SHP77 (cell line): Measurements from ENCODE around the gene DBP.
A peak's percentile ranks its signal among the peaks of the same experiment; 100 is the strongest.

Experiments
- DNase-seq, 2 experiments: peaks; one replicate each; lab custom pipeline; 2025; lab: John Stamatoyannopoulos, UW

DBP gene

DNA sequence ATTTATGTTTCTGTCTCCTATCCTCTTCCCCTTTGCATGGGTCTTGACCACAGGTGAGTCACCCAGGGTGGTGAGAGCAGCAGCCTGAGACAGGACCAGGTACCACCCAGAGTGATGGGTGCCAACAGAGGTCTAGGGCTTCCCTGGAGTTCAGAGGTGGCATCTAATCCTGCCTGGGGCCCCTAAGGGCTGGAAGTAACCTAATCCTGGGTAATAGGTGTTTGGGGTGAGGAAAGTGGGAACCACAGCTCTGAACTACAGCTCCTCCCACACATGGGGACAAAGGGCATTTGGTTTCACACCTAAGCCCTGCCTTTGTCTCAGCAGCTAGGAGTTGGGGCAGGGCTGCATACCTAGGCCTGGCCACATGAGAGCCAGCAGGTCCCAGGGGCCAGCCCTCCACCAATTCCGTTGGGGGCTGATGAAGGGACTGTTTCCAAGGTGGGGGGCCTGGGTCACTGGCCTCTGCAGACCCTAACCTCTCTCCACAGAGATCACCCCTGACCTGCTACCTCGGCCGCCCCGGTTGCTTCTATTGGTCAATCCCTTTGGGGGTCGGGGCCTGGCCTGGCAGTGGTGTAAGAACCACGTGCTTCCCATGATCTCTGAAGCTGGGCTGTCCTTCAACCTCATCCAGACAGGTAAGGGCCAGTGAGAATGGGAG lies 9.8 kb downstream of the DBP start:
- DNase-seq: no peak

DNA sequence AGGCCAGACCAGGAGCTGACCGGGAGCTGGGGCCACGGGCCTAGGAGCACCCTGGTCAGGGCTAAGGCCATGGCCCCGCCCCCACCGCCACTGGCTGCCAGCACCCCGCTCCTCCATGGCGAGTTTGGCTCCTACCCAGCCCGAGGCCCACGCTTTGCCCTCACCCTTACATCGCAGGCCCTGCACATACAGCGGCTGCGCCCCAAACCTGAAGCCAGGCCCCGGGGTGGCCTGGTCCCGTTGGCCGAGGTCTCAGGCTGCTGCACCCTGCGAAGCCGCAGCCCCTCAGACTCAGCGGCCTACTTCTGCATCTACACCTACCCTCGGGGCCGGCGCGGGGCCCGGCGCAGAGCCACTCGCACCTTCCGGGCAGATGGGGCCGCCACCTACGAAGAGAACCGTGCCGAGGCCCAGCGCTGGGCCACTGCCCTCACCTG lies 11.3 kb downstream of the DBP start:
- DNase-seq: no peak

DNA sequence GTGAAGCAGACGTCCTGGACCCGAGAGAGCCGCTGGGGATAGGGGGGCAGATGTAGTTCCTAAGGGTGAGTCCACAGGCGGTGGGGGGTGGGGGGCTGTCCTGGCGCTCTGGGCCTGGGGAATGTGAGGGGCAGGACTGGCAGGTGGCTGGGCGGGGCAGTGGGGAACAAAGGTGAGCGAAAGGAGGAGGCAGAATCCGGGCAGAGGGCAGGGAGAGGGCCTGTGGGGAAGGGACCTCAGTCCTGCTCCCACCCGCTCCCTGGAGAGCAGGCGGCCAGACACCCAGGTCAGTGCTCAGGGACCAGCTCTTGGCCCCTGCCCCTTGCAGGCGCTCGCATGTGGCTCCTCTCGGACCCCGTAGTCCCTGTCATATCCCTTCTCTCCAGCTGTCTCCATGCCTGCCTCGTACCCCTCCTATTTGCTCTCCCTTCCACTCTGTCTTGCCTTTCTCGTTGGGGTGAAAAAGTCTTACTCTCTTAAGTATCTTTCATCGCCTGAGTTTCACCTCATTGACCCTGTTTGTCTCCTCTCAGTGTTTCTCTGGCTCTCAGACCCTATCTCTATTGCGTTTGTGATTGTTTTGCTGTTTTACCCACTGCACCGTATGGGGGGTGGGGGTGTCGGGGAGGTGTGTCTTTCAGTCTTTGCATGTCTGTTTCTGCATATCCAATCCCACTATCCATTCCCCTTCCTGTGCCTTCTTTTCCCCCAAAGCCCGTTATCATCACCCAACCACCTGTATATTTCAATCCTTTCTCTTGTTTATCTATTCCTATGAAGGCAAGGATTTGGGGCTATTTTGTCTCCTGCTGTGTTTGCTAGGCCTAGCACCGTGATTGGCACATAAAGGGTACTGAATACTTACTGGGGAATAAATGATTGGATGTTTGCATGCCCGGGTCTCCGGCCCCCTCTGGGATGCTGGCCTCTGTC lies 12.1 kb downstream of the DBP start:
- no peak for DNase-seq

DNA sequence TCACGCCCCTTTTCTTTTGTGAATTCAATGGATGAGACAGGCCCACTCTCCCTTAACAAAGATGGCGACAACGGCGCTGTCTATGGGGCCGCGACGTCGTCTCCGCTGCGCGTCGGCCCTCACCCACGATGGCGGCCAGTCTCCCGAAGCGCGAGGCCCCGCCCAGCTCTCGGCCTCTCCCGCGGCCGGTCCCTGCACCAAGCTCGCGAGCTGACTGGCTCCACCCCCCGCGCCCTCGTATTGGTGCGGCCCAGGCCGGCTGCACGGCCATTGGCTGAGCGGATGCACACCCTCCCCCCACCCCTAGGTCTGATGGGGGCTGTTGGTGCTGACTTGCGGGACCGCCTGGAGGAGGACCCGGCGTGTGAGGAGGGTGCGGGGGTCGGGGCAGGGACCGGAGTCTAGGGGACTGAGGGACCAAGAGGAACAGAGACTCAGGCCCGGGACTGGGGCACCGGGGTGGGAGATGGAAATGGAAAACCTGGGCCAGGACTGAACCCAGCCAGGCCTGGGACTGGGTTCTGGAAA lies 13.0 kb downstream of the DBP start:
- peak; percentile 94 to 99 for DNase-seq

DNA sequence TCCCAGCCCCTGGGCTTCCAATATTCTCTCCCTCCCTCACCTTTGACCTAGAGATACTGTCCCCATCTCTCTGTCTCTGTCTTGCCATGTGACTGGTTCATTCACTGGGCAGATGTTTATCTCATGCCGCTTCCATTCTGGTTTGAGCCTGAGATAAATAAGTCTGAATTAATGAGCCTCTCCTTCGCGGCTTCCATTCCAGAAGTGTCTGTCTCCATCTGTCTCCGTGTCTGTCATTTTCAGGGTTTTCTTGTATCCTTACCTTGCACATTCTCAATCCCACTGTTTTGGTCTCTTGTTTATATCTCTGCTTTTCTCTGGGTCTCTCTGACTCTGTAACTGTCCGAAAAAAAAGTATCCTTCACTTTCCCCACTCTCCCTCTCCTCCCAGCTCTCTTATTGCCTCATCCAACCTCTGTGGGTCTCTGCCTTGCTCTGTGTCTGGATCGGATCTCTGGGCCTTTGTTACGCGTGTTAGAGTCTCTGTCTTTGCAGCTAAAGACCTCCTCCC lies 13.6 kb downstream of the DBP start:
- DNase-seq: no peak

DNA sequence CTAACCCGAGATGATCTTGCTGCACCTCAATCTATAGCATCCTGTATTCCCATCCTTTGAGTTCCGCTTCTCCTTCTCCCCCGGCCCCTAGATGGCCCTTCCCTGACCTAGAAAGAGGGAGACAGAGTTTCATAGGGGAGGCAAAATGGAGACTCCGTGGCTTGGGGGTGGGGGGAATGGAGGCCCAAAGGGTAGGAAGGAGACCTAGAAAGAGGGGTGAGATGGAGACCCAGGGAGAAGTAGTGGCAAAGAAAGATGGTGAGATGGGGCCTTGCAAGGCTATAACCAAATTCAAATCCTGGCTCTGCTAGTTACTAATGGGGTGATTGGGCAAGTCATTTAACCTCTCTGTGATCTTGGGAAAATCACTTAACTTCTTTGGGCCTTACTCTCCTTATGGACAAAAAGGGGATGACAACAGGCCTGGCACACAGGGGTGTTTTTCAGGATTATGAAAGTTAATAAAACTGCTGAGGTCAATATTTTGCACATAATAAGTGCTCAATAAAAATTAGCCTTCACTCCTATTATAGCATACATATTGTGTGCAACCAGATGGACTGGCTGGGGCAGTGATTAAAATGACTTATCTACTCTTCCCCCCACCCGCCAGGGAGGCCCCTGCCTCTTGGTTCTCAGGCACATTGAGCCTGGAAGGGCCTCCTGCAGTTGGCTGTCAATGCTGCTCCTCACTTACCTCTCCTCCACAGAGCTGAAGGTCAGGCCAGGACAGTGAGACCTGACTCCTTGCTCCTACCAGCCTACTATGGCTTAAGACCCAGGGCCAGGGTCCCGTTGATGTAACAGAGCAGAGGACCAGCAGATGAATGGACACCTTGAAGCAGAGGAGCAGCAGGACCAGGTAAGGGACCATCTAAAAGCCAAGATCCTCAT lies 17.2 kb downstream of the DBP start:
- no peak for DNase-seq

DNA sequence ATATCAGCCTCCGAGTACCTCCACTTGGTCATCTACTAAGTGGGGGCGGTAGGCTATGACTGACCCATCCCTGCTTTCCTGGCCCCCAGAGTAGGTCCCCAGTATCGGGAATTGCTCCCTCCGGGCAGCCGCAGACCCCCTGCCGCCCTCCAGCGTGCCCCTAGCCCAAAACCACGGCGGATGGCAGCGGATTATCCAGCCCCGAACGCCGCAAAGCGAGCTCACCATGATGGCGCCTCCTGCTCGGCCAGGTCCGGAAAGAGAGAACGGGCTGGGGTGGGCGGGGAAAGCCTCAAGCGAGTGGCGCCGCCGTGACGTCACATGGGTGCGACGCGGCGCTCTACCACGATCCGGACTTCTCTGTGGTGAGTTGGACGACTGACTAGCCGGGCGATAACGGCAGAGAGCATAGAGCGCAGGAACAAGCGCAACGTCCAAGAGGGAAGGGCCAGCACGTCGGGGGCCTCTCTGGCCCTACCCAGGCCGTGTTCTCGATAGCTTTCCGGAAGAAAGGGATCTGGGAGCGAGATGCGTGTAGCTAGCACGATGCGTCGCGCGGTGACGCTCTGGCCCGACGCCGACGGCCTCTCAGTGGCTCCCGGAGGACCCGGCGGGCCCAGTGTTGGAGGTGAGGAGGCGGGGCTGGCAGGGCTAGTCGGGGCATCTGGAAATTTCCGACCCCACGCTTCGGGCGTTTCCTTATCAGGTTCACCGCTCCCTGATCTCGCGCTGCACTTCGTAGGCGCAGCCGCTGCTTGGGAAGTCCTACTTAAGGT lies 18.1 kb downstream of the DBP start, which contains the start of the genes RPL18 and SPHK2:
Gene RPL18 (minus strand): TSS at position 263 of the 776 bp plus-strand sequence. CDS start 35 bp downstream, at position 228.
Gene SPHK2 (plus strand): TSS at position 591 of the 776 bp plus-strand sequence. CDS start 1,009 bp downstream, outside the sequence.
- peak; percentile 96 to 97 for DNase-seq

DNA sequence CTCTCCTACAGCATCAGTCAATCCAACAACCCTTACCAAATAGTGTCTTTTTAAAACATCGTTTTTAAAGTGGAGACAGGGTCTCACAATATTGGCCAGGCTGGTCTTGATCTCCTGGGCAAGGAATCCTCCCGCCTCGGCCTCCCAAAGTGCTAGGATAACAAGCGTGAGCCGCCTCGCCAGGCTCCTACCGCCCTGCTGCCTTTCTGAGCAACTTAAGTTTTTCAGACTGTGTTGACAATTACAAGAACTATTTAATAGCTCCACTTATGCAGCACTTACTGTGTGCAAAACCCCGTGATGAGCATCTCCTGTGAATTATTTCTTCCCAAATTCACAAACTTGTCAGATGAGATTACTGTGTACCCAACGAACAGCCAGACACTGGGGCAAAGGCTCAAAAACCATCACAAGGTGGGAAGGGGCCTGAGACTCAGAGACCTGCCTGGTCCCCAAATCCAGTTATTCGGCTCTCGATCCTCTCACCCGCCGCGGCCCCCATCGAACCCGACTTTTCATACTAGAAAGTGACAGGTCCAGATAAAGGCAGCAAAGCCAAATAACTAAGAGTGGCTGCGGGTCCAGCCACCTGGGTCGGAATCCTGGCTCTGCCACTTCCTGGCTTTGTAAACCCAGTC lies 18.8 kb downstream of the DBP start:
- DNase-seq: no peak

DNA sequence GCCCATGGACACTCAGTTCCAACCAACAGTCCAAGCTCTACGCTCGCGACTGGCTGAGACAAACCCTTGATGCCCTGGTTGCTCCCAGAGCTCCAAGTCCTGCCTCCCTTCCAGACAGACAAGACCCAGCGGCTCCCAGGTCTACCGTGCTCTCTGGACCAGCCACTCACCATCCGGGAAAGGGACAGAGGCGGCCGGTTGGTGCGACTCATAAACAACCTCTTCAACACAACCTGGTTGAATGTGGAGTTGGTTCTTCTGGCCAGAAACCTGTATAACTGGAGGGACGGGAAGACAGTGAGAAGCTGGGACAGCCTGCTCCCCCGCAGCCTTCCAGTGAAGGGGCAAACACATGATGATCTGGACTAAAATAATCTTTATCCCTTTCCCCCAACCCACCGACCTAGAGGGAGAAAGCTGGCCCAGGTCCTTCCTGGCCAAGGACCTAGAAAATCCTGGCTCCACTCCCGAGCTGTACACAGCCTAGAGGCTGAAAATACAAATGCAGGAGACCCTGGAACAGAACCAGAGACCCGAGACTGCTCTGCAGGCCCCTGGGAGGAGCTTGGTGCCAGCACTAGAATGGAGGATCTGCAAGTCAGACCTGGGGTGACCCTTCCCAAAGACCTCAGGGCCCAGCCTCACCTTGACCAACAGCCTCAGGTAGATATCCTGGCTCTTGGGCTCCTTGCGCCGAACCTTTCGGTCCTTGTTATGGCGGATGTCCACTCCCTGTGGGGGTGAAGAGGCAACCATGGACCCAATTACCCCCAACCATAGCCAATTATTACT lies 19.8 kb downstream of the DBP start:
- DNase-seq: no peak

DNA sequence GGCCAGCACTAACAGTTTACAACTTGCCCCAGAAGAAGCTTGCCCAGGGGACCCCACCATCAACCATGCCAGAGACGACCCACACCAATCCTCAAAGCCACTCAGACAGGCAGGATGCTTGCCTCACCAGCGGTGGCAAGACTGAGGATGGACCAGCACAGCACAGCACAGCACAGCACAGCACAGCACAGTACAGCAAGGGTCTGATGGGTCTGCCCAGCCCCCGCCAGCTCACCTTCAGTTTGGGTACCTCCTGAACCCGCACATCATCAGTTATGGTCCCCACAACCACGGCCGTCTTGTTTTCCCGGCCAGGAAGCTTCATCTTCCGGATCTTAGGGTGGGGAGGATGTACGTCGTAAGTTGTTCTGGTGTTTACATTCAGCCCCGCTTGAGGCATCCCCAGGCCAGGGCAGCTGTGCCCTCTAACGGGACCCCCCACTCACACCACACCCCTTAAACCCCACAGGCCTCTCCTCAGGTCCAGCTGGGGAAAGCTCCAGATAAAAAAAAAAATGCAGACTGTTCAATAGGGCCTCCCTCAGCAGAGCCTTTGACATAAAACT lies 20.6 kb downstream of the DBP start:
- no peak for DNase-seq

DNA sequence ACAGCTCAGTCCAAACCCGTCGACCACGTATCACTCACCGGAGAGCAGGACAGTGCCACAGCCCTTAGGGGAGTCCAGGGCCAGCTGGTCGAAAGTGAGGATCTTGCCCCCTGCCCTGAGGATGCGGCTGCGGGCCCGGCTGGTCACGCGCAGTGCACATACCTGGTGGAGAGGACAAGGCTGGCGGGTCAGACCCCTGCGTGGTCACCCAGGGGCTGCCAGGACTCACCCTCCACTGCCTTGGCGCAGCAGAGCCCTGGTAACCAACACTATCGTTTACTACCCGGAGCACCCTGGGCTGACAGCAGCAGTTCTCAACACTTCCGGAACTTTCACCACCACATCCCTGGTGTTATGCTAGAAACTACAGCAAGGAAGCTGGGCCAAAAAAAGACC lies 21.1 kb downstream of the DBP start:
- no peak for DNase-seq

DNA sequence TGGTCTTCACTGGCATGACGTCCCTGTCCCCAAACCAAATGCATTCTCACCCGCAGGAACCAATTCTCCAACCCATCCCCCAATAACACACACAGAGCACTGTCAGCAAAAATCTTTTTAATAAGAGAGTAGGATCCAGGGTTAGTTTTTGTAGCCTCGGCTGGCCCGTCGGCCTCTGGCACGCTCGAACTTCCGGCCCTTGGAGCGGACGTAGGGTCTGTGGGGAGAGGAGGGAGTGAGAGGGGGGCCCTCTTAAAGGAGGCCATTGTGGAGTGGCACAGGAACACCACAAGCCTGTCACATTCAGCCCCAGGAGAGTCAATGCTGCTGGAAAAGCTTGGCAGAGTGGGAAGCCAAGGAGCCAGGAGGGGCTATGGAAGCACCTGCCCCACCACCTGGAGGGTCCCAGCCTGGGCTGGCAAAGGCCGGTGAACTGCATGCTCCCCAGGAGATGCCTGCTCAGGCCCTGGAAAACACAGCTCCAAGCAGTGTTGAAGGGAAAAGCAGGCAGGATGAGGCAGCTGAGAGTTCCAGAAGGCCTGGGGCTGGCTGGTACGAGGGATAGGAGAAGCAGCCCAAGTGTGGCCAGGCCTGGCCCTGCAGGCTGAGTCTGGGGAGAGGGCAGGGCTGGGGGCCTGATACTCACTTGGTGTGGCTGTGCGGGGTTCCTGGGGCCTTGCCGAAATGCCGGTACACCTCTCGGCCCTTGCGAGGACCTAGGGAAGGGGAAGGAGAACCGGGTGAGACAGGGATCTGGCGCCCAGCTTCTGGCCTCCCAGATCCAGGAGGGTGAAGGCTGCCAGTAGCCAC lies 21.7 kb downstream of the DBP start:
- no peak for DNase-seq

DNA sequence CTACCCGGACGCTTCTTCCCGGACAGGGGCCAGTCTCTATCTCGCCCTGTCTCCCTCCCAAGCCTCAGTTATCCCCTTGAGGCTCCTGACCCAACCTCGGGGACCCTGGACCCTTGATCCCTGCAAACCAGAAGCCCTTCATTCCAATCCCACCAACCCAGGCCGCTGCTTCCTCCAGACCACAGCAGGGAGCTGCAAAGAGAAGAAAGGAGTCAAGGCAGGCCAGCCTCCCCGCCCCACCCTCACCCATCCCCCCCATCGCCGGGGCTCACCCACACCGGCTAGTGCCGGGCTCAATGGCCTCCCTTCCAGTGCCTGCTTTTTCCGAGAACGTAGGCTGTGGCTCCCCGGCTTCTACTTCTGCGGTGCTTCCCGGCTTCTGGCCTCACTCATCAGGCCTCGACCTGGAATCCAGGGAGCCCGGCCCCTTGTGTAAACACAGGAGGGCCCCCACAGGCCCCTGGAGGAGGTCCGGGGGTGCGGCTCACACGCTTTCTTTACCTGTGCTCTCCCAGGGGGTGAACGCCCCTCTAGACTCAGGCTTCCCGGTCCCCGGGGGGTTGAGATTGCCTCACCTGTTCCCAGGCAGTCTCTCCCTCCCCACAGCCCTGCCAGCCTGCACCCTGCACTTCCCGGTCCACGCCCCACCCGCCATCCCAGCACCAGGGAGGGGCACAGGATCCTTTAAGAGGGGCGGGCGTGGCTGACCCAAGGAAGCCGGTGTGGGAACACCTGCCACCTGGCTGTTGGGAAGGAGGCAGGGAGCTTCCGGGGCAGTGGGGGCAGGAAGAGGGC lies 22.5 kb downstream of the DBP start, which contains the start of gene FAM83E:
Gene FAM83E (minus strand): TSS at position 641 of the 795 bp plus-strand sequence. CDS start 1,704 bp downstream, outside the sequence.
- peak in 1 of 2 experiments; percentile 23 for DNase-seq

DNA sequence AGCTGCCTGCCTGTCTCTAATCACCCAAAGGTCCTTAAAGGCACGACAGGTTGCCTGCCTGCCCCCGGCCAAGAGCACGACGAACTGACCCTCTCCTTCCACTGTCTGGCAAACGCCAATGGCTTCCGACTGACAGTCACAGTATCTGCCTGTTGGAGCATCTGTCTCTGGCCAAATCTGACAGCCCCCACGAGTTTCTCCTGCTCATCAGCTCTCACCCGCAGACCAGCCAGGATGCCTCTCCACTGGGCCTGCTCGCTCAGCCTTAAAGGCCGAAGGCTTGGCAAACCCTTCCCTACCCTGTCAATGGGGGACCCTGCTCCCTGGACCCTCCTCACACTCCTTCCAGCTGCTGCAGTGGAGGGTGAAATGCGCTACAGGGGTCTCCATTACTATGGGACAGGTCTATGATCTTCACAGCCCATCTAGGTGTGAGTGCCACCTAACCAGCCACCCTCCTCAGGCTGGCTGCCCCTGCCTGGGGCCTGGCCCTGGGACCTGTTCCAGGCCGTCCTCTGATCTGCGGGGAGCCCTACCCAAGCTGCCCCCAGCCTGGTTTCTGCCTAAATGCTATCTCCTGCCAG lies 23.2 kb downstream of the DBP start:
- DNase-seq: no peak

DNA sequence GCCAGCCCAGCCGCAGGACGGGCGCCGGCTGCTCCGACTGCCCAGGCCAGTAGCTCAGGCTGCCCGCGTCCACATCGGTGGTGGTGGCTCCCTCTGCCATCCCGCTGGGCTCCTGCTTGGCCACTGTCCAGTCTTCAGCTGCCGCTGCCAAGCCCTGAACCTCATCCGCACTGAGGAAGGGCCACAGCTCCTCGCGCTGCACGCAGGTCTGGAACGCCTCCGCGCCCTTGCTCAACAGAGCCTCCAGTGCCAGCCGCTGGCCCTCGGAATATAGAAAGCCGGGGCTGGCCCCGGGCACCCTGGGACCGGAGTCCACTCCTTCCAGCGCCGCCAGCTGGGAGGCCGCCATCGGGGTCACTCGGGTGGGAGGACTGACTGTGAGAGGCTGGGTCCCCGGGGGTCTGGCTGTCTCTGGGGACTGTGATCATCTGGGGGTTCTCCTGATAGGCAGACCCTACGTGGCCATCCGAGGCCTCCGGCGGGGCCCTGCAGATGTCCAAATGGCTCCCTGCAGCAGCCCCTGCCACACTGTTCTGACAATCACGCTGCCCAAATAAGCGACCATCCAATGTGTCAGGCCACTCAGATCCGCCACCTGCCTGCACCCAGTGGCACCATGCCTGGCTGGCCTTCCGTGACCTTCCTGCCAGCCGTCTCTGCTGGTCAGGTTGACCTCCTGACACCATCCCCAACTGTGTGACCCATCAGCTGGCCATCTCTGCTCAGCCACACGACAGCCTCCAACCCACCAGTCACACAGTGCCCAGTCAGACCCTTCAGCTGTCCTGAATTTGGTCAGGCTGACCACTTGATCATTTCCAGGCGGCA lies 23.9 kb downstream of the DBP start:
- DNase-seq: peak in 1 of 2 experiments; percentile 46

DNA sequence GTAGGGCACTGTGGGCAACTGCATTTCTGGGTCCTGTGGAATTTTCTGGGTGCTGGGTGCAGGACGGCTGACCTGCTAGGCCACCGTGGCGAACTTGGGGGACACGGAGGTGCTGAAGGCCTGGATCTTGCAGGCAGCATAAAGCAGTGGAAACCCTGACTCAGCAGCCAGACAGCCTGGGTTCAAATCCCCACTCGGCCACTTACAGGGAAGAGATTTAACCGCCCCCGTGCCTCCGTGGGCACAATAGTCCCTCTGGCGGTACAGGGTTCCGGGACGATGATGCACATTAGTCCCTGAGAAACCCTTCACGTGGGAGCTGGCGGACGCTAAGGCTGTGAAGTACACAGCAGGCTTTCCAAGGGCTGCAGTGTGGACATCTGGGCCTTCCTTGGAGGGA lies 25.3 kb downstream of the DBP start:
- no peak for DNase-seq
